Measurements from ENCODE around the gene ARL8A.

DNA sequence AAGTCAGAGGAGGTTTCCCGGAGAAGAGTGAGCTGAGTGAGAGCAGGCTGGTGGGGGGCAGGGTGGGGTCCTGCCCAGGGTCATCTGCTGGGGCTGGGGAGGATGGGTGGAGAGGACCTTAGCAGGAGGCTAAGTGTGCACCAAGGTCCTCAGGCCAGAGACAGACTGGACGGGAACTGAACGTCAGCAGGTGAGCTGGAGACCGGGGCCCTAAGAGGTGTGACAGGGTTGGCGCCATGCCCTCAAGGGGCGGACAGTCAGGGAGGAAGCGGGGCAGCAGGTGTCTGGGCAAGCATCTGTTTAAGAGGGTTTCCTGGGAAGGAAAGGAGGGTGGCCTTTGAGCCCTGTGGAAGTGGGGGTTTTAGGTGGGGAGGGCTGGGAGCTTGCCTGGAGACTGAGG is 29.5 kb upstream of the ARL8A start:
- TF ChIP-seq EZH2 (IDR thresholded peaks at IDR 0.05; ENCODE audit: low read length): no peak
- no peak for TF ChIP-seq CTCF (optimal IDR thresholded peaks at IDR 0.05 in 1 of 3, IDR thresholded peaks at IDR 0.05 in 1 of 3, conservative IDR thresholded peaks at IDR 0.05 in 1 of 3; ENCODE audit: extremely low read depth in 1 of 3, insufficient read depth in 2 of 3, low read length in 3 of 3)
